Measurements from ENCODE around the gene ASTN1. TPM values are rescaled to one million over a fixed set of nuclear protein-coding genes. Genes with fewer than 3 reads are reported as not detected.

The ASTN1 gene
- total RNA-seq, 3 donors from 2014 or later = 0.10 to 2.2 (median 0.14) TPM

DNA sequence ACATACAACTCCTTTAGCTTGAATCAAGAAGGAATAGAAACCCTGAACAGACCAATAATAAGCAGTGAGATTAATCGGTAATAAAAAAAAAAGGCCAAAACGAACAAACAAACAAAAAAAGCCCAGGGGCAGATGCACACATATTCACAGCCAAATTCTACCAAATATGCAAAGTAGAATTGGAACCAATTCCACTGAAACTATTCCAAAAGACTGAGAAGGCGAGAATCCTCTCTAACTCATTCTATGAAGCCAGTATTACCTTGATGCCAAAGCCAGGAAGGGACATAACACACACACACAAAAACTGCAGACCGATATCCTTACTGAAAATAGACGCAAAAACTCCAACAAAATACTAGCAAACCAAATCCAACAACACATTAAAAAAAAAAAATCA lies 161.6 kb downstream of the ASTN1 start:
- ATAC-seq (no peak), DNase-seq (no peak)
- Histone ChIP-seq H3K36me3 (ENCODE audit: low read depth) (no peaks in the 10 kb centered on the region), H3K4me1 (ENCODE audit: low read depth) (no peaks in the 10 kb centered on the region), H3K9me3 (no peaks in the 10 kb centered on the region), H3K4me3 (no peak overlapping the region)
- no peak for TF ChIP-seq CTCF (IDR thresholded peaks at IDR 0.05)
- intact Hi-C loops (cut with DNase I, micrococcal nuclease) = no loop called here

DNA sequence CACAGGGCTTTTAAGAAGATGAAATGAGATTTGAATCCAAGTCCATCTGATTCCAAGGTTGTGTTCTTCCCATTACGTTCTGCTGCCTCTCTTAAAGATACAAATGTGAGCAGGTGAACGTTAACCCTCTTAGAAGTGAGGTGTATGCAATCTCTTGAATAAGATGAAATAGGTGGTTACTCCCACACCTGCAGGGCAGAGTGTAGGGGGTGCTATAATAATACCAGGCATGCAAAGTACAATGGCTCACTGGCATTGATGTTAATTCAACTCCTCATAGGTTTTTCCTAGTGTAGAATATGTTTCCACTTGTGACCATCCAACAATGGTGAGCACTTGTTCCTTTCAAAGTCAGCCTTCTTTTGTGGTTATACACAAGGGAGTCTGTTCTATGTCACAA lies 163.0 kb downstream of the ASTN1 start:
- DNase-seq (no peak), ATAC-seq (no peak)
- TF ChIP-seq CTCF (IDR thresholded peaks at IDR 0.05) = no peak
- Histone ChIP-seq H3K36me3 (ENCODE audit: low read depth) (no peaks in the 10 kb centered on the region), H3K9me3 (no peaks in the 10 kb centered on the region), H3K4me3 (no peak overlapping the region), H3K4me1 (ENCODE audit: low read depth) (no peaks in the 10 kb centered on the region)
- intact Hi-C loops (cut with DNase I, micrococcal nuclease) = no loop called here

GRCh38 chr1:176998183-176998795 lies 166.2 kb downstream of the ASTN1 start:
- DNase-seq = no peak
- Histone ChIP-seq H3K4me3 (no peak overlapping the region), H3K36me3 (ENCODE audit: low read depth) (no peaks in the 10 kb centered on the region), H3K4me1 (ENCODE audit: low read depth) (no peaks in the 10 kb centered on the region), H3K9me3 (no peaks in the 10 kb centered on the region)
- TF ChIP-seq CTCF (IDR thresholded peaks at IDR 0.05) = no peak
- ATAC-seq = no peak
- intact Hi-C loops (cut with DNase I, micrococcal nuclease) = no loop called here

GRCh38 chr1:176996456-176997090 lies 167.9 kb downstream of the ASTN1 start:
- Histone ChIP-seq H3K36me3 (ENCODE audit: low read depth) (no peaks in the 10 kb centered on the region), H3K4me3 (no peak overlapping the region), H3K9me3 (no peaks in the 10 kb centered on the region), H3K4me1 (ENCODE audit: low read depth) (no peaks in the 10 kb centered on the region)
- ATAC-seq (no peak), DNase-seq (no peak)
- intact Hi-C loops (cut with DNase I, micrococcal nuclease) = no loop called here
- TF ChIP-seq CTCF (IDR thresholded peaks at IDR 0.05) = no peak

- no peak overlapping the region for H3K4me3 ChIP-seq
- no peak for TF ChIP-seq CTCF (IDR thresholded peaks at IDR 0.05)
- intact Hi-C loops (cut with DNase I, micrococcal nuclease) = no loop called here
- H3K4me1 ChIP-seq (ENCODE audit: low read depth) = no peaks in the 10 kb centered on the region
- ATAC-seq (no peak), DNase-seq (no peak)
- no peaks in the 10 kb centered on the region for H3K9me3 ChIP-seq
- H3K36me3 ChIP-seq (ENCODE audit: low read depth) = no peaks in the 10 kb centered on the region
Observed at GRCh38 chr1:176994931-176995596, 169.4 kb downstream of the ASTN1 start.

Measured in mucosa of descending colon (tissue), 3 donors.